IMR-90 (cell line): Measurements from ENCODE around the gene ZNF780B.

Experiments
- CEBPB ChIP-seq: IDR thresholded peaks from 2 replicates; pipeline ENCODE4 v1.6.1; 2012; ENCODE audit warnings: low read depth, low read length, improper control_type of control experiment
- CHD1 ChIP-seq: IDR thresholded peaks from 2 replicates; pipeline ENCODE4 v1.6.1; 2012; ENCODE audit warnings: low read depth, low read length, improper control_type of control experiment
- MAFK ChIP-seq: IDR thresholded peaks from 2 replicates; pipeline ENCODE4 v1.6.1; 2012; ENCODE audit warnings: low read depth, low read length, improper control_type of control experiment
- MXI1 ChIP-seq: IDR thresholded peaks from 2 replicates; pipeline ENCODE4 v1.6.1; 2012; ENCODE audit warnings: low read depth, mild to moderate bottlenecking, low read length, moderate library complexity, borderline replicate concordance
- POLR2A ChIP-seq: IDR thresholded peaks from 2 replicates; pipeline ENCODE4 v1.6.1; 2012; ENCODE audit warnings: mild to moderate bottlenecking, low read depth, low read length
- RAD21 ChIP-seq: IDR thresholded peaks from 2 replicates; pipeline ENCODE4 v1.6.1; 2012; ENCODE audit warnings: low read length, improper control_type of control experiment
- RFX5 ChIP-seq: IDR thresholded peaks from 2 replicates; pipeline ENCODE4 v1.8.0; 2012; ENCODE audit warnings: low read depth, mild to moderate bottlenecking, low read length, moderate library complexity
- TF ChIP-seq, protein P1 (sequence below): conservative IDR thresholded peaks from 2 replicates; pipeline ENCODE4 v1.5.1; 2012; ENCODE audit warnings: mild to moderate bottlenecking, low read depth, low read length, improper control_type of control experiment
- TF ChIP-seq, protein P2 (sequence below): fragments of 150-350 bp; IDR thresholded peaks from 2 replicates; pipeline ENCODE4 v1.6.1; 2017; ENCODE audit warnings: mild to moderate bottlenecking, antibody characterized with exemption, low read length, low read depth

DNA sequence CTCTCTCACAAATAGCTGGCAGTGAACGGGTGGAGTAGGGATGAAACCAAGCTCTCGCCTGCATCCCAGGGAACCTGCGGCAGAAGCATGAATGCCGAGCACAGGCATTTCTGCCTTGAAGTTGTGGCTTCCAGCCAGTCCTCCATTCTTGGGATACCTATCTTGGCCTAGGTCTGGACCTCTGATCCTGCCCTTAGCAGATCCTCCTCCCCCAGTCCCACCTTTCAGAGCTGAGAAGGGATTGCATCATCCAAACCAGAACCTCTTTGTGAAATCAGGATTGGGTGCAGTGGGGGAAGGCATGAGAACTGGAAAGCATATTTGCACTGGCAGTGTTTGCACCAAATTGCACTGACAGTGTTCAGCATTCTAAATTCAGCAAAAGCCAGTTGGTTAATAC, 28.9 kb upstream of the ZNF780B start:
- no peak for TF ChIP-seq POLR2A
- TF ChIP-seq, protein P1, sequence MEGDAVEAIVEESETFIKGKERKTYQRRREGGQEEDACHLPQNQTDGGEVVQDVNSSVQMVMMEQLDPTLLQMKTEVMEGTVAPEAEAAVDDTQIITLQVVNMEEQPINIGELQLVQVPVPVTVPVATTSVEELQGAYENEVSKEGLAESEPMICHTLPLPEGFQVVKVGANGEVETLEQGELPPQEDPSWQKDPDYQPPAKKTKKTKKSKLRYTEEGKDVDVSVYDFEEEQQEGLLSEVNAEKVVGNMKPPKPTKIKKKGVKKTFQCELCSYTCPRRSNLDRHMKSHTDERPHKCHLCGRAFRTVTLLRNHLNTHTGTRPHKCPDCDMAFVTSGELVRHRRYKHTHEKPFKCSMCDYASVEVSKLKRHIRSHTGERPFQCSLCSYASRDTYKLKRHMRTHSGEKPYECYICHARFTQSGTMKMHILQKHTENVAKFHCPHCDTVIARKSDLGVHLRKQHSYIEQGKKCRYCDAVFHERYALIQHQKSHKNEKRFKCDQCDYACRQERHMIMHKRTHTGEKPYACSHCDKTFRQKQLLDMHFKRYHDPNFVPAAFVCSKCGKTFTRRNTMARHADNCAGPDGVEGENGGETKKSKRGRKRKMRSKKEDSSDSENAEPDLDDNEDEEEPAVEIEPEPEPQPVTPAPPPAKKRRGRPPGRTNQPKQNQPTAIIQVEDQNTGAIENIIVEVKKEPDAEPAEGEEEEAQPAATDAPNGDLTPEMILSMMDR: no peak
- TF ChIP-seq MXI1: no peak
- TF ChIP-seq CEBPB: peak; percentile 33; the same call in 1 of the 2 replicates
- TF ChIP-seq, protein P2, sequence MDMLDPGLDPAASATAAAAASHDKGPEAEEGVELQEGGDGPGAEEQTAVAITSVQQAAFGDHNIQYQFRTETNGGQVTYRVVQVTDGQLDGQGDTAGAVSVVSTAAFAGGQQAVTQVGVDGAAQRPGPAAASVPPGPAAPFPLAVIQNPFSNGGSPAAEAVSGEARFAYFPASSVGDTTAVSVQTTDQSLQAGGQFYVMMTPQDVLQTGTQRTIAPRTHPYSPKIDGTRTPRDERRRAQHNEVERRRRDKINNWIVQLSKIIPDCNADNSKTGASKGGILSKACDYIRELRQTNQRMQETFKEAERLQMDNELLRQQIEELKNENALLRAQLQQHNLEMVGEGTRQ: no peak
- TF ChIP-seq RAD21: no peak
- no peak for TF ChIP-seq MAFK
- no peak for TF ChIP-seq RFX5
- no peak for TF ChIP-seq CHD1
